Ascending aorta (tissue), 2 donors: ENCODE data around the gene GABARAPL2. TPM values are rescaled to one million over a fixed set of nuclear protein-coding genes. Genes with fewer than 3 reads are reported as not detected.

Source experiments
- DNase-seq, 2 donors: peaks; one replicate each; pipeline ENCODE4 v3.0.0-alpha.2; 2019; ENCODE audit warnings: low spot score in 2 of 2
- H3K27ac ChIP-seq, 2 donors: fragments of 200-600 bp; sonication (generic); one replicate each; pipeline ENCODE4 v1.5.1; 2016 to 2017; ENCODE audit warnings: mild to moderate bottlenecking in 1 of 2
- H3K27me3 ChIP-seq: fragments of 200-600 bp; sonication (generic); one replicate; pipeline ENCODE4 v1.5.1; 2017
- H3K36me3 ChIP-seq, 2 donors: fragments of 200-600 bp; sonication (generic); one replicate each; pipeline ENCODE4 v1.5.1; 2016
- H3K4me1 ChIP-seq, 2 donors: fragments of 200-600 bp; sonication (generic); one replicate each; pipeline ENCODE4 v1.5.1; 2016 to 2017; ENCODE audit warnings: mild to moderate bottlenecking in 1 of 2
- H3K4me3 ChIP-seq, 2 donors: fragments of 200-600 bp; sonication (generic); one replicate each; pipeline ENCODE4 v1.5.1; 2016 to 2017; ENCODE audit warnings: mild to moderate bottlenecking in 1 of 2
- H3K9me3 ChIP-seq, 2 donors: fragments of 200-600 bp; sonication (generic); one replicate each; pipeline ENCODE4 v1.5.1; 2016
- intact Hi-C: fragments of 100-400 bp; cut with DNase I; formaldehyde crosslinking; loops from one replicate; pipeline ENCODE4 v1.15.1; 2023
- total RNA-seq: library from RNA; depleted of rRNA; stranded (reverse); fragments of >200 nt; gene quantifications from one replicate; pipeline ENCODE4 v1.1.0, GENCODE V29; 2016
- TF ChIP-seq, protein P1 (sequence below), 3 experiments: fragments of 200-600 bp in 2 of 3; fragments of 450-650 bp in 1 of 3; sonication (generic) in 2 of 3; IDR thresholded peaks; one replicate each; pipeline ENCODE4 v1.5.1; 2016 to 2019; ENCODE audit warnings: antibody characterized with exemption in 3 of 3, mild to moderate bottlenecking in 1 of 3, moderate library complexity in 1 of 3

GABARAPL2 gene
- total RNA-seq, 1 donor from 2014 or later = 56.1 TPM

DNA sequence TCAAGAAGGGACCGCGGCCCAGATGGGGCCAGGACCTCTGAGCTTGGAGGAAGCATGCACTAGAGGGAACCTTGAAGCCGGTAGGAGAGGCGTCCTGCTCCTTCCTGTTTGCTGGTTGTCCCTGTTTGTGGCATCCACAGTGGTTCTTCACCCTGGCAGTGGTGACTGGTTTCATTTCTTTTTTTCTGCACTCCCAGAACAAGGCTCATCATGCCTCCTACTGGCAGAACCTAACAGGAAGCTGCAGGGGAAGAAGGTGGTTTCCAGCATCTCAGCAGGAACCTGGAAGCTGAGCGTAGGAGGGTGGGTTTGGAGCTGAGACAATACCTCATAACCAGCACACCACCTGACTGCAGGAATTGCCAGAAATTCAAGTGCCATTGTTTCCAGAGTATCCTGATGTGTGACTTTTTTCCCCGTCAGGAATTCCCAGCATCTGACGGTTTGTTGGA, 15.9 kb upstream of the GABARAPL2 start:
- intact Hi-C loops = no loop called here
- peak in 1 of 2 donors; percentile 68 for DNase-seq
- Histone ChIP-seq H3K27ac (no peak overlapping the region), H3K36me3 (no peaks in the 10 kb centered on the region), H3K27me3 (no peaks in the 10 kb centered on the region), H3K4me1 (peaks cover 0 to 5% of the 10 kb centered on the region in 2 donors), H3K4me3 (no peak overlapping the region), H3K9me3 (no peaks in the 10 kb centered on the region)
- TF ChIP-seq, protein P1, sequence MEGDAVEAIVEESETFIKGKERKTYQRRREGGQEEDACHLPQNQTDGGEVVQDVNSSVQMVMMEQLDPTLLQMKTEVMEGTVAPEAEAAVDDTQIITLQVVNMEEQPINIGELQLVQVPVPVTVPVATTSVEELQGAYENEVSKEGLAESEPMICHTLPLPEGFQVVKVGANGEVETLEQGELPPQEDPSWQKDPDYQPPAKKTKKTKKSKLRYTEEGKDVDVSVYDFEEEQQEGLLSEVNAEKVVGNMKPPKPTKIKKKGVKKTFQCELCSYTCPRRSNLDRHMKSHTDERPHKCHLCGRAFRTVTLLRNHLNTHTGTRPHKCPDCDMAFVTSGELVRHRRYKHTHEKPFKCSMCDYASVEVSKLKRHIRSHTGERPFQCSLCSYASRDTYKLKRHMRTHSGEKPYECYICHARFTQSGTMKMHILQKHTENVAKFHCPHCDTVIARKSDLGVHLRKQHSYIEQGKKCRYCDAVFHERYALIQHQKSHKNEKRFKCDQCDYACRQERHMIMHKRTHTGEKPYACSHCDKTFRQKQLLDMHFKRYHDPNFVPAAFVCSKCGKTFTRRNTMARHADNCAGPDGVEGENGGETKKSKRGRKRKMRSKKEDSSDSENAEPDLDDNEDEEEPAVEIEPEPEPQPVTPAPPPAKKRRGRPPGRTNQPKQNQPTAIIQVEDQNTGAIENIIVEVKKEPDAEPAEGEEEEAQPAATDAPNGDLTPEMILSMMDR (IDR thresholded peaks at IDR 0.05) = peak; percentile 9 to 33 (median 22)

DNA sequence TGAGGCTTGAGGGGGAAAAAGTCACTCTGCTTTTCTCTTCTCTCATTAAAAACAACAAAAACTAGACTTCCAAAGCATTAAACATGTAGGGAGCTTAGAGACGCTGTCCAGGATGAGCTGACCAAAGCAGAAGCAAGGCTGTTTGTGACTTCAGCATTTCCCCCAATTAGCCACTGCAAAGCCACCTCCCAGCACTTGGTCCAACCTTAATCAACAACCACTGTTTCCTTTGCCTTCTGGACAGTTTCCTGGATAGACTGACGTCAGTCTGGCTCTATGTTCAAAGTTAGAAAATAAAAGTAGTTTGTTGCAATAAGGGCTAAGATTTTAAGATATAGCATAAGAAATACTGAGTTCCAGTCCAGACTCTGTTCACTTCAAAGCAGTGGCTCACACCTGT, 13.2 kb upstream of the GABARAPL2 start:
- intact Hi-C loops = no loop called here
- no peak overlapping the region for H3K4me3 ChIP-seq
- peaks cover 0 to 5% of the 10 kb centered on the region in 2 donors for H3K4me1 ChIP-seq
- H3K27me3 ChIP-seq = no peaks in the 10 kb centered on the region
- no peaks in the 10 kb centered on the region for H3K36me3 ChIP-seq
- TF ChIP-seq, protein P1 (IDR thresholded peaks at IDR 0.05) = no peak
- no peak for DNase-seq
- H3K9me3 ChIP-seq = no peaks in the 10 kb centered on the region
- H3K27ac ChIP-seq = peak overlapping the region in 1 of 2 donors; percentile 34

DNA sequence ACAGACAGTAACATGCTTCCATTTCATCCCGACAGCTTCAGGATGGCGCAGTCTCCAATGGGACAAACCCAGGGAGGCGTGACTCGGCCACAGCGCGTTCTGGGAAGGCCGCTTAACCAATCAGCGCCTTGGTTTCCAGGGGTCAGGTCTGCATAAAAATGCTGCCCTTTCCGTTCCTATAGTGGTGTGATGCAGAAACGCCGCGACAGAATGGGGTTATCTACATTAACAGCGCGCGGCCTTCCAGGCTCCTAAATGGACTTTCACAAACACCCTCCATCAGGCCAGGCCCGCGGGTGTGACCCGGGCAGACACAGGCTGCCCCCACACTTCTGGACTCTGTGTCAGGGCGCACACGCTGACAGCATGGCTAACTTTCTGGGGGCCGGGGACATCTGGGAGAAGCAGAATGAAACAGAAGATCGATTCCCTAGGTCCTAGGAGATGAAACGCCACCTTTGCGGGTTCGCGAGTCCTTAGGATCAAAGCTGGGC, 10.9 kb upstream of the GABARAPL2 start:
- H3K27ac ChIP-seq = peak overlapping the region; percentile 63 to 80
- DNase-seq = peak; percentile 29 to 92
- TF ChIP-seq, protein P1 (IDR thresholded peaks at IDR 0.05) = no peak
- H3K36me3 ChIP-seq = no peaks in the 10 kb centered on the region
- intact Hi-C loops = loop anchor here (5.0 kb wide), 1 partner anchor 93 kb away; the partner anchor contains the start of gene TMEM170A
- no peaks in the 10 kb centered on the region for H3K9me3 ChIP-seq
- H3K27me3 ChIP-seq = no peaks in the 10 kb centered on the region
- H3K4me3 ChIP-seq = peak overlapping the region; percentile 64 to 84
- H3K4me1 ChIP-seq = peaks cover 0 to 5% of the 10 kb centered on the region in 2 donors

DNA sequence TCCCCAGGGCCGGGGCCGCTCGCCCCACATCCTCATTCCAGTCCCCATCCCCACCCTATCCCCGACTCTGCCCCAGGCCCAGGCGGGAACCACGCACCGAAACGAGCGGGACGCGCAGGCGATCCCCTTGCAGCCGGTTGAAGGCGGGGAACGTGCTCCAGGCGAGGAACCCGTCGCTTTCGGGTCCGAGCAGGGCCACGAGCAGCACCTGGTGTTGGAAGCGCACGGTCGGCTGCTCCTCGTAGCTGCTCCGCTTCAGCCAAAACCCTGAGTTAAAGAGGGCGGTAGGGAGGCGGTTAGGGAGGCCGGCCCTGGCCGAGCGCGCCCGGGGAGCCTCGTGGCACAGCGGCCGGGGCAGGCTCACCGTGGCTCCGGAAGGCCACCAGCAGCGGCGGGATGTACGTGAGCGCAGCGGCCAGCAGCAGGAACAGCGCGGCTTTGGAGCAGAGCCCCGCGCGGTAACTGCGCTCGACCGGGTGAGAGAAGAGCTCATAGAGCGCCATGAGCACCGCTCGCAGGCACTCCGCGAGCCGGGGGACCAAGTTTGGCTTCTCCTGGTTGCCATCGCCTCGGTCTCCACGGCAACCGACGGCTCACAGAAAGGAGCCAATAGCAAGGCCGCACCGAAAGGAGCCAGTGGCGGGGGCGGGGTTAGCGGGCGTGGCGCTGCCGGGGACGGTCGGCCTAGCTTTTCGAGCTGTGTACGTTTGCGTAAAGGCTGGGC, 10.3 kb upstream of the GABARAPL2 start, which contains the start of gene TMEM231:
TMEM231 (minus strand) TSS at position 546 of the 724 bp plus-strand sequence; CDS start at position 503, 43 bp downstream.
- intact Hi-C loops = loop anchor here (1.0 to 5.0 kb wide), 5 partner anchors 10 to 94 kb away; partner anchors contain the start of genes ADAT1, GABARAPL2 and TMEM170A
- TF ChIP-seq, protein P1 (IDR thresholded peaks at IDR 0.05) = no peak
- no peaks in the 10 kb centered on the region for H3K9me3 ChIP-seq
- H3K27ac ChIP-seq = peak within 1 kb of the TSS; percentile 63 to 80
- peak within 1 kb of the TSS; percentile 64 to 84 for H3K4me3 ChIP-seq
- peaks cover 0 to 5% of the 10 kb centered on the region in 2 donors for H3K4me1 ChIP-seq
- DNase-seq = peak; percentile 91 to 99
- H3K27me3 ChIP-seq = no peaks in the 10 kb centered on the region
- no peaks in the 10 kb centered on the region for H3K36me3 ChIP-seq

DNA sequence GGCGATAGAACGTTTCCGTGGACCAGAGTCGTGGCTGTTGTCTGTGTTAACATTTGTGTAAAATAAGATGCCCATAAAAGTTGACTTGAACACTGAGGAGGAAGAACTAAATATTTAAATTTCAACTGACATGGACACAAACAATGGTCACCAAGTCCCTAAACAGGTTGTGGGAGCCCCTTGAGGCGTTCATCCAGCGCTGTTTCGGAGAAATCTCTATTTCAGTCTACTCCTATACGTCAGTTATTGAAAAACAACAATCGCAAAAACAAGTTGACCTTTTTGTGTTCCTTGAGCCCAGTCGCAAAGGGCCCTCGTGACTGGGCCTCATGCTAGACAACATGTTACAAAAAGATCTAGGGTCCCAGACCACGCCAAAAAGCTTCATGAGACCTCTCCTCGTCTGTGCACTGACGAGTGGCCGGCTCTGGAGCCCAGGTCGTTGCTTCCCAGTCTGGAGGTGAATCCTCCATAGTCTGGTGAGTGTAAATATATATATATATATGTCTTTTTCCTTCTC, 9.7 kb upstream of the GABARAPL2 start:
- H3K4me1 ChIP-seq = peaks cover 0 to 5% of the 10 kb centered on the region in 2 donors
- H3K27me3 ChIP-seq = no peaks in the 10 kb centered on the region
- peak overlapping the region; percentile 64 to 84 for H3K4me3 ChIP-seq
- H3K27ac ChIP-seq = peak overlapping the region; percentile 63 to 71
- DNase-seq = no peak
- TF ChIP-seq, protein P1 (IDR thresholded peaks at IDR 0.05) = no peak
- H3K36me3 ChIP-seq = no peaks in the 10 kb centered on the region
- intact Hi-C loops = loop anchor here (1.0 to 5.0 kb wide), 5 partner anchors 10 to 94 kb away; partner anchors contain the start of genes ADAT1, GABARAPL2 and TMEM170A
- no peaks in the 10 kb centered on the region for H3K9me3 ChIP-seq
